SK-N-SH (cell line): ENCODE data around the gene STK26. TPM values are rescaled to one million over a fixed set of nuclear protein-coding genes. Genes with fewer than 3 reads are reported as not detected.

Experiments used
- CTCF ChIA-PET: fragments of 300-600, 350-600 bp; formaldehyde crosslinking; extraction: SDS; loops from one replicate; lab custom pipeline; 2021; lab: Yijun Ruan, JAX
- POLR2A ChIA-PET: fragments of 350-600 bp; sonication (Branson Sonifier 250); formaldehyde crosslinking; extraction: SDS; loops from one replicate; lab custom pipeline; 2020; ENCODE audit warnings: antibody characterized with exemption, inconsistent platforms; lab: Yijun Ruan, JAX
- DNase-seq: peaks from one replicate; pipeline ENCODE4 v3.0.0; 2012
- H2AFZ ChIP-seq: fragments of 200-600 bp; sonication (generic); 2 replicates; pipeline ENCODE4 v1.8.1; 2016; ENCODE audit warnings: antibody characterized with exemption, mild to moderate bottlenecking, low read depth
- H3F3A ChIP-seq: fragments of 200-600 bp; sonication (generic); replicated peaks from 2 replicates; pipeline ENCODE3; 2016; ENCODE audit warnings: antibody characterized with exemption, mild to moderate bottlenecking; ENCODE audit not compliant: insufficient read depth
- H3K27ac ChIP-seq, 2 experiments: fragments of 200-500 bp in 1 of 2; fragments of 200-600 bp in 1 of 2; sonication (Bioruptor generic) in 1 of 2; sonication (generic), shearing (Covaris generic) in 1 of 2; 2 replicates each; pipeline versions ENCODE4 v1.5.1 to v1.6.1; 2014 to 2016; ENCODE audit warnings: low read depth in 2 of 2, inconsistent platforms in 1 of 2, low read length in 1 of 2, mild to moderate bottlenecking in 1 of 2, mixed read lengths in 1 of 2
- H3K27me3 ChIP-seq: fragments of 200-600 bp; sonication (generic), shearing (Covaris generic); 2 replicates; pipeline ENCODE4 v1.6.1; 2016; ENCODE audit warnings: mixed run types; ENCODE audit not compliant: insufficient read depth
- H3K36me3 ChIP-seq, 2 experiments: fragments of 200-500 bp in 1 of 2; fragments of 200-600 bp in 1 of 2; sonication (Bioruptor generic) in 1 of 2; sonication (generic) in 1 of 2; replicated peaks in 1 of 2; 2 replicates each; pipeline versions ENCODE3 to v1.5.1; 2014 to 2016; ENCODE audit warnings: low read length in 1 of 2, mild to moderate bottlenecking in 1 of 2; ENCODE audit not compliant: insufficient read depth in 2 of 2, control insufficient read depth in 1 of 2
- H3K4me1 ChIP-seq, 2 experiments: fragments of 200-500 bp in 1 of 2; fragments of 200-600 bp in 1 of 2; sonication (Bioruptor generic) in 1 of 2; sonication (generic), shearing (Covaris generic) in 1 of 2; 2 replicates each; pipeline versions ENCODE4 v1.5.1 to v1.6.1; 2014 to 2016; ENCODE audit warnings: low read depth in 1 of 2, low read length in 1 of 2, mixed run types in 1 of 2; ENCODE audit not compliant: insufficient read depth in 2 of 2, control insufficient read depth in 1 of 2
- H3K4me2 ChIP-seq: fragments of 200-600 bp; sonication (generic), shearing (Covaris generic); 2 replicates; pipeline ENCODE4 v1.6.1; 2017; ENCODE audit warnings: mixed run types
- H3K4me3 ChIP-seq, 2 experiments: fragments of 200-500 bp in 1 of 2; fragments of 200-600 bp in 1 of 2; sonication (Bioruptor generic) in 1 of 2; sonication (generic), shearing (Covaris generic) in 1 of 2; 2 replicates each; pipeline versions ENCODE4 v1.5.1 to v1.8.1; 2014 to 2016; ENCODE audit warnings: low read depth in 2 of 2, inconsistent platforms in 1 of 2, low read length in 1 of 2, mild to moderate bottlenecking in 1 of 2, mixed read lengths in 1 of 2, moderate library complexity in 1 of 2
- H3K79me2 ChIP-seq: fragments of 200-600 bp; sonication (generic); 2 replicates; pipeline ENCODE4 v1.8.1; 2017; ENCODE audit warnings: mild to moderate bottlenecking; ENCODE audit not compliant: insufficient read depth
- H3K9ac ChIP-seq: fragments of 200-600 bp; sonication (generic); 2 replicates; pipeline ENCODE4 v1.6.1; 2017; ENCODE audit warnings: mixed run types
- H3K9me2 ChIP-seq: fragments of 200-600 bp; sonication (generic); 2 replicates; pipeline ENCODE4 v1.6.1; 2017; ENCODE audit warnings: mixed run types
- H3K9me3 ChIP-seq: fragments of 200-600 bp; sonication (generic); 2 replicates; pipeline ENCODE4 v1.6.1; 2017; ENCODE audit warnings: mixed run types, mild to moderate bottlenecking, moderate library complexity
- H4K20me1 ChIP-seq: fragments of 200-600 bp; sonication (generic); 2 replicates; pipeline ENCODE4 v1.6.1; 2017; ENCODE audit warnings: mild to moderate bottlenecking, mixed run types; ENCODE audit not compliant: insufficient read depth
- CHD2 ChIP-seq: fragments of 150-350 bp; IDR thresholded peaks from 2 replicates; pipeline ENCODE4 v1.6.1; 2018; ENCODE audit warnings: low read length; ENCODE audit not compliant: partially characterized antibody
- ELF1 ChIP-seq: IDR thresholded peaks from 2 replicates; pipeline ENCODE4 v1.4.0; 2012
- EP300 ChIP-seq, 2 experiments: IDR thresholded peaks; 2 replicates each; pipeline versions ENCODE4 v1.4.0 to v1.6.1; 2012; ENCODE audit warnings: borderline replicate concordance in 1 of 2, low read depth in 1 of 2, low read length in 1 of 2
- FOXJ3 ChIP-seq: sonication (generic); formaldehyde crosslinking; IDR thresholded peaks from 2 replicates; pipeline ENCODE4 v1.5.1; 2020; ENCODE audit warnings: mild to moderate bottlenecking, missing genetic modification reagents
- JUND ChIP-seq: IDR thresholded peaks from 2 replicates; pipeline ENCODE4 v1.4.0; 2012
- MXI1 ChIP-seq: IDR thresholded peaks from 2 replicates; pipeline ENCODE4 v1.6.1; 2012; ENCODE audit warnings: mild to moderate bottlenecking, low read depth, low read length, improper control_type of control experiment
- PBX3 ChIP-seq: IDR thresholded peaks from 2 replicates; pipeline ENCODE4; 2012
- REST ChIP-seq: IDR thresholded peaks from 2 replicates; pipeline ENCODE4 v1.6.1; 2012; ENCODE audit warnings: mild to moderate bottlenecking, low read depth, low read length, moderate library complexity
- USF1 ChIP-seq: IDR thresholded peaks from 2 replicates; pipeline ENCODE4 v1.4.0; 2012; ENCODE audit warnings: low read depth, borderline replicate concordance
- WGBS: methylation state at CpG from one replicate; pipeline ENCODE4 v1.1.6; 2017; ENCODE audit warnings: low lambda C conversion rate; 5-methylcytosine and 5-hydroxymethylcytosine counted together
- polyA plus RNA-seq, 3 experiments: library from polyadenylated mRNA; depleted of rRNA; stranded (reverse); fragments of >200 nt; gene quantifications; 2 replicates each; pipeline ENCODE4 v1.2.3, GENCODE V29; 2012

The STK26 gene
- polyA plus RNA-seq, 1 of the 3 experiments (the other 2 are of a cell fraction): 3.5 TPM

- TF ChIP-seq PBX3: no peak
These were observed 20.9 kb downstream of the STK26 start (continued) for GRCh38 chrX:132043977-132044376.

GRCh38 chrX:132044953-132045352 lies 21.9 kb downstream of the STK26 start:
- POLR2A ChIA-PET: no interaction called here
- DNase-seq: no peak

More at GRCh38 chrX:132044953-132045352, 21.9 kb downstream of the STK26 start:
- Histone ChIP-seq H3K9ac (no peak overlapping the region), H3K27me3 (no peaks in the 10 kb centered on the region; the same call in 1 of the 2 replicates), H3K27ac (no peak overlapping the region), H2AFZ (no peak overlapping the region), H3F3A (no peaks in the 10 kb centered on the region), H3K36me3 (no peaks in the 10 kb centered on the region), H3K4me2 (no peak overlapping the region), H3K4me3 (no peak overlapping the region), H3K79me2 (no peaks in the 10 kb centered on the region), H3K4me1 (no peaks in the 10 kb centered on the region; a peak in 1 of 4 replicates), H3K9me3 (no peaks in the 10 kb centered on the region), H4K20me1 (no peaks in the 10 kb centered on the region), H3K9me2 (no peaks in the 10 kb centered on the region)
- 47% methylated on average over 4 of the region's 4 CpGs for WGBS
- TF ChIP-seq JUND (no peak), REST (no peak), ELF1 (no peak), FOXJ3 (no peak), PBX3 (no peak), CHD2 (no peak), EP300 (IDR thresholded peaks at IDR 0.05; ENCODE audit: borderline replicate concordance in 1 of 2, low read depth in 1 of 2, low read length in 1 of 2) (no peak), USF1 (no peak), MXI1 (no peak)
- CTCF ChIA-PET: no interaction called here
